ENCODE results near the gene ATP8A2.
"Not testable (repeated sequence)": the region's sequence is repeated elsewhere in the genome, so short reads cannot be mapped to it uniquely, and the experiment has no call there.

The ATP8A2 gene

DNA sequence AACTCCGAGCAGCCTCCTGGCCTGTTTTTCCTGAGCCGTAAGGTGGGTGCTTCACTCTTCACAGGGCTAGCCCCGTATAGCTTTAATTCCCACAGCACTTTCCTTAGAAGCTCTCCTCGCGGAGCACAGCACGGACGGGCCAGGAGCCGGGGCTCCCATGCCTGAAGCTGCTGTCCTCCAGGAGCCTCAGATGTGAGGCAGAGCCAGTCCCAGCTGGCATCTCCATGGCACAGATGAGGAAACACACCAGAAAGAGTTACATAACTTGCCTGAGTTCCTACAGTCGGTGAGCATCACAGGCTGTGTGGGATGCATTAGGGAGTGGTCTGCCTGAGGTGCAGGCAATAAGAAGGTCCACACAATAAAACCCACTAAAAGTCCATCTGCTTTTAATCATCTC, 118.5 kb downstream of the ATP8A2 start:
- H3K4me3 Mint-ChIP-seq, result no peak overlapping the region
- DNase-seq (ENCODE audit: low spot score in 2 of 2) (no peak), ATAC-seq (replicated peaks; ENCODE audit: extremely low read depth, poor library complexity, severe bottlenecking) (no peak)
- H3K36me3 Mint-ChIP-seq (ENCODE audit: insufficient read depth), result no peaks in the 10 kb centered on the region
- H3K4me1 Mint-ChIP-seq, result no peaks in the 10 kb centered on the region
- H3K27me3 Mint-ChIP-seq, result peaks cover 36% of the 10 kb centered on the region
- H3K9me3 Mint-ChIP-seq, result no peaks in the 10 kb centered on the region
- H3K27ac Mint-ChIP-seq (ENCODE audit: low read depth), result no peak overlapping the region

DNA sequence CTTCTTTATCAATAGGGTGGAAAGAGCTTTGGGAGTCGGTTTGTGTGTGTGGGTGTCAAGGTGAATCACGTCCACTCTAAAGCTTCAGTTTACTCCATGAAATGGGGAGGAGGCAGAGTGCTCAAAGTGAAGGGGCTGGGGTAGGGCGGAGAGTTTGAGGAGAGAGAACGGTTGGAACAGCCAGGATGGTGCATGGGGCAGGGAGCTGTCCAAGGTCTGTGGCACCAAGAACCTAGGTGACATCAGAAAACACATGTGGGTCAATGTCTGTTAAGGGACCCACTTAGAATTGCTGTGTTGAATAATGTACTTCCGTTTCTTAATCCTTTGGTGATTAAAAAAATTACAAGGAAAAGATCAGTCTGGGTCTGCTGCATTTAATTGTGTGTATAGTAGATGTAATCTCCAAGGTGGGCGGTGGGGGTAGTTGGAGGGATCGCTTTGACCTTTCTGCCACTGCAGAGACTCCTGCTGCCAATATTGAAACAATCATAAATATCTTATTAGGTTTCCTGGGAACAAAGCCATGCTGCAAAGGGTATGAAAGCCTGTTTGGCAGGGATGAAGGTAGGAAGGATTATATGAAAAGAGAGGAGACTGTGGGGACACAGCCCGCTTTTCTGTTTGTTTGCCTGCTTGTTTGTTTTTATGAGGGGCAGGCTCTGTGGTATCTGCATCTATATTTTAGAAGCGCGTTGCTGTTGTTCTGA, 122.3 kb downstream of the ATP8A2 start:
- ATAC-seq (replicated peaks; ENCODE audit: extremely low read depth, poor library complexity, severe bottlenecking) (no peak), DNase-seq (ENCODE audit: low spot score in 2 of 2) (no peak)
- Mint-ChIP-seq H3K27ac (ENCODE audit: low read depth) (no peak overlapping the region), H3K4me1 (no peaks in the 10 kb centered on the region), H3K36me3 (ENCODE audit: insufficient read depth) (no peaks in the 10 kb centered on the region), H3K9me3 (no peaks in the 10 kb centered on the region), H3K27me3 (peaks cover 43% of the 10 kb centered on the region), H3K4me3 (no peak overlapping the region)

- ATAC-seq (replicated peaks; ENCODE audit: extremely low read depth, poor library complexity, severe bottlenecking), result no peak
- no peak overlapping the region for H3K27ac Mint-ChIP-seq (ENCODE audit: low read depth)
- H3K27me3 Mint-ChIP-seq, result peaks cover 41% of the 10 kb centered on the region
- no peaks in the 10 kb centered on the region for H3K36me3 Mint-ChIP-seq (ENCODE audit: insufficient read depth)
- no peak for DNase-seq (ENCODE audit: low spot score in 2 of 2)
- no peaks in the 10 kb centered on the region for H3K9me3 Mint-ChIP-seq
- H3K4me1 Mint-ChIP-seq, result no peaks in the 10 kb centered on the region
- no peak overlapping the region for H3K4me3 Mint-ChIP-seq
Observed at GRCh38 chr13:25494698-25495411, 123.1 kb downstream of the ATP8A2 start.

GRCh38 chr13:25501231-25501630, 129.5 kb downstream of the ATP8A2 start:
- Mint-ChIP-seq H3K4me1 (no peaks in the 10 kb centered on the region), H3K4me3 (no peak overlapping the region), H3K27me3 (peaks cover 22% of the 10 kb centered on the region), H3K27ac (ENCODE audit: low read depth) (no peak overlapping the region), H3K36me3 (ENCODE audit: insufficient read depth) (no peaks in the 10 kb centered on the region), H3K9me3 (no peaks in the 10 kb centered on the region)
- DNase-seq (ENCODE audit: low spot score in 2 of 2) (no peak), ATAC-seq (replicated peaks; ENCODE audit: extremely low read depth, poor library complexity, severe bottlenecking) (no peak)

DNA sequence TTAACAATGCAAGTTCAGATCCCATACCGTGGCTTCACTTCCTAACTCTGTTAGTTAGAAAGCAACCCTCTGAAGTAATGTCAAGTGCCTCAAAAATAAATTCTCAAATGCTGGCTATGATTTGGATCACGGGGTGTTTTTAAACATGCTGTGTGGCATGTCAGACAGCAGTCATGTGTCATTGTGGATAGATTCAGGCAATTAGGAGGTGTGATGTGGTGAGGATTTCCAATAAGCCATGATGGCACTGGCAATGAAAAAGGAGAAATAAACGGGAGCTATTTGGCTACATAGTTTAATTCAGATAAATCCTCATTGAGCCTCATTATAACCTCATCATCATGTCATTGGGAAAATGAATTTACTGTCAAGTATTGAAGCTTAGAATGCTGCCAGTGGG, 130.3 kb downstream of the ATP8A2 start:
- no peak overlapping the region for H3K27ac Mint-ChIP-seq (ENCODE audit: low read depth)
- ATAC-seq (replicated peaks; ENCODE audit: extremely low read depth, poor library complexity, severe bottlenecking) (no peak), DNase-seq (ENCODE audit: low spot score in 2 of 2) (no peak)
- H3K4me3 Mint-ChIP-seq, result no peak overlapping the region
- H3K27me3 Mint-ChIP-seq, result peaks cover 25% of the 10 kb centered on the region
- no peaks in the 10 kb centered on the region for H3K36me3 Mint-ChIP-seq (ENCODE audit: insufficient read depth)
- no peaks in the 10 kb centered on the region for H3K9me3 Mint-ChIP-seq
- H3K4me1 Mint-ChIP-seq, result no peaks in the 10 kb centered on the region

GRCh38 chr13:25502551-25502950, 130.8 kb downstream of the ATP8A2 start:
- Mint-ChIP-seq H3K27ac (ENCODE audit: low read depth) (no peak overlapping the region), H3K4me3 (no peak overlapping the region), H3K4me1 (no peaks in the 10 kb centered on the region), H3K36me3 (ENCODE audit: insufficient read depth) (no peaks in the 10 kb centered on the region), H3K9me3 (no peaks in the 10 kb centered on the region), H3K27me3 (peaks cover 30% of the 10 kb centered on the region)
- ATAC-seq (replicated peaks; ENCODE audit: extremely low read depth, poor library complexity, severe bottlenecking) (no peak), DNase-seq (ENCODE audit: low spot score in 2 of 2) (no peak)

DNA sequence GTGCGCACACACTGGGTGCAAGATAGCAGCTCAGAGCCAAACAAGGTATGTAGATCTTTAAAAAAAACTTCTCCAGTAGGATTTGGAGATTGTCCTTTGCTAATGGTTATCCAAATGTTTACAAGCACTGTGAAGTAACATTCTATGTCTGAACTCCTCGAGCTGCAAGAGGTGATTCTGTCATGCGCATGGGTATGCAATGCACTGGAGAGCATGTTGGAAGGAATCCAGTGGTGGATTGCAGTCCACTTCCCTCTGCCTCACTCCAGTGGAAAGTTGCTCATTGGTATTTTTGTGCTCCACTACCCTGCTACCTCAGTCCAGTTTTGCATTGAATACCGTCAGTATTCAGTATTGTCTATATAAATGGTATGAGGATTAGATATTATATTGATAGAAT, 132.1 kb downstream of the ATP8A2 start:
- Mint-ChIP-seq H3K27ac (ENCODE audit: low read depth) (no peak overlapping the region), H3K36me3 (ENCODE audit: insufficient read depth) (no peaks in the 10 kb centered on the region), H3K4me3 (no peak overlapping the region), H3K9me3 (no peaks in the 10 kb centered on the region), H3K4me1 (no peaks in the 10 kb centered on the region), H3K27me3 (peaks cover 30% of the 10 kb centered on the region)
- no peak for ATAC-seq (replicated peaks; ENCODE audit: extremely low read depth, poor library complexity, severe bottlenecking)
- no peak for DNase-seq (ENCODE audit: low spot score in 2 of 2)

DNA sequence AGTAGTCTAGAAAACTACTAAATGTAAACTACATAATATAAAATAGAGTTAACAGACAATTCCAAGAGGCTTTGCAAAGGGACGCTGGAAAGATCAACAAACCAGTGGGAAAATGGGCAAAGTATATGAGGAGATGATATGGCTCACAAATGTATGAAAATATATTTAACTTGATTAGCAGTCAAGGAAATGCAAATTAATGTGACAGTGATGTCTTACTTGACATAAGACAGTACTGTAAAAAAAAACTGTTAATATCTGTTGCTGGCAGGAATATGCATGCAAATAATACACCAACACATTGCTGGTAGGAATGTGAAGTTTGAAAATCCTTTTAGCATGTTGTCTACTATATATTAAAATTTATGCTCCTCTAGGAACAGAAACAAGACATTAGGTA, 136.1 kb downstream of the ATP8A2 start:
- ATAC-seq (replicated peaks; ENCODE audit: extremely low read depth, poor library complexity, severe bottlenecking), result no peak
- Mint-ChIP-seq H3K9me3 (no peaks in the 10 kb centered on the region), H3K27me3 (peaks cover 11% of the 10 kb centered on the region), H3K4me1 (no peaks in the 10 kb centered on the region), H3K27ac (ENCODE audit: low read depth) (no peak overlapping the region), H3K36me3 (ENCODE audit: insufficient read depth) (no peaks in the 10 kb centered on the region), H3K4me3 (no peak overlapping the region)
- DNase-seq (ENCODE audit: low spot score in 2 of 2), result no peak

DNA sequence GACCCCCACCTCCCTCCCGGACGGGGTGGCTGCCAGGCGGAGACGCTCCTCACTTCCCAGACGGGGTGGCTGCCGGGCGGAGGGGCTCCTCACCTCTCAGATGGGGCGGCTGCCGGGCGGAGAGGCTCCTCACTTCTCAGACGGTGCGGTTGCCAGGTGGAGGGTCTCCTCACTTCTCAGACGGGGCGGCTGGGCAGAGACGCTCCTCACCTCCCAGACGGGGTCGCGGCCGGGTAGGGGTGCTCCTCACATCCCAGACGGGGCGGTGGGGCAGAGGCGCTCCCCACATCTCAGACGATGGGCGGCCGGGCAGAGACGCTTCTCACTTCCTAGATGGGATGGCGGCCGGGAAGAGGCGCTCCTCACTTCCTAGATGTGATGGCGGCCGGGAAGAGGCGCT, 141.3 kb downstream of the ATP8A2 start:
- not testable (repeated sequence) for H3K4me3 Mint-ChIP-seq; H3K36me3 Mint-ChIP-seq (ENCODE audit: insufficient read depth); DNase-seq (ENCODE audit: low spot score in 2 of 2); ATAC-seq (replicated peaks; ENCODE audit: extremely low read depth, poor library complexity, severe bottlenecking); H3K27ac Mint-ChIP-seq (ENCODE audit: low read depth); H3K4me1 Mint-ChIP-seq; H3K9me3 Mint-ChIP-seq; H3K27me3 Mint-ChIP-seq

GRCh38 chr13:25518441-25518840, 146.7 kb downstream of the ATP8A2 start:
- no peak overlapping the region for H3K27ac Mint-ChIP-seq (ENCODE audit: low read depth)
- no peaks in the 10 kb centered on the region for H3K4me1 Mint-ChIP-seq
- H3K27me3 Mint-ChIP-seq, result peaks cover 21% of the 10 kb centered on the region
- DNase-seq (ENCODE audit: low spot score in 2 of 2) (no peak), ATAC-seq (replicated peaks; ENCODE audit: extremely low read depth, poor library complexity, severe bottlenecking) (no peak)
- H3K4me3 Mint-ChIP-seq, result no peak overlapping the region
- H3K36me3 Mint-ChIP-seq (ENCODE audit: insufficient read depth), result no peaks in the 10 kb centered on the region
- H3K9me3 Mint-ChIP-seq, result peaks cover 3% of the 10 kb centered on the region

- H3K4me3 Mint-ChIP-seq, result no peak overlapping the region
- no peak for DNase-seq (ENCODE audit: low spot score in 2 of 2)
- H3K4me1 Mint-ChIP-seq, result no peaks in the 10 kb centered on the region
- H3K27me3 Mint-ChIP-seq, result peaks cover 48% of the 10 kb centered on the region
- H3K36me3 Mint-ChIP-seq (ENCODE audit: insufficient read depth), result no peaks in the 10 kb centered on the region
- no peak overlapping the region for H3K27ac Mint-ChIP-seq (ENCODE audit: low read depth)
- no peak for ATAC-seq (replicated peaks; ENCODE audit: extremely low read depth, poor library complexity, severe bottlenecking)
- peaks cover 23% of the 10 kb centered on the region for H3K9me3 Mint-ChIP-seq
Observed at GRCh38 chr13:25525884-25526283, 154.1 kb downstream of the ATP8A2 start.

GRCh38 chr13:25528266-25528665, 156.5 kb downstream of the ATP8A2 start:
- Mint-ChIP-seq H3K4me1 (no peaks in the 10 kb centered on the region), H3K9me3 (peaks cover 23% of the 10 kb centered on the region), H3K4me3 (no peak overlapping the region), H3K36me3 (ENCODE audit: insufficient read depth) (no peaks in the 10 kb centered on the region), H3K27ac (ENCODE audit: low read depth) (no peak overlapping the region), H3K27me3 (peaks cover 29% of the 10 kb centered on the region)
- DNase-seq (ENCODE audit: low spot score in 2 of 2), result no peak
- no peak for ATAC-seq (replicated peaks; ENCODE audit: extremely low read depth, poor library complexity, severe bottlenecking)

- Mint-ChIP-seq H3K27ac (ENCODE audit: low read depth) (no peak overlapping the region), H3K36me3 (ENCODE audit: insufficient read depth) (no peaks in the 10 kb centered on the region), H3K4me3 (no peak overlapping the region), H3K9me3 (peaks cover 15% of the 10 kb centered on the region), H3K4me1 (no peaks in the 10 kb centered on the region), H3K27me3 (peaks cover 19% of the 10 kb centered on the region)
- no peak for ATAC-seq (replicated peaks; ENCODE audit: extremely low read depth, poor library complexity, severe bottlenecking)
- DNase-seq (ENCODE audit: low spot score in 2 of 2), result no peak
Observed at GRCh38 chr13:25529425-25529824, 157.7 kb downstream of the ATP8A2 start.

Measured in central memory CD8-positive, alpha-beta T cell (primary cell).